K562 (cell line): ENCODE results near the gene RNF224. TPM values are rescaled to one million over a fixed set of nuclear protein-coding genes. Genes with fewer than 3 reads are reported as not detected.

Experiments
- ATAC-seq: fragments of 200-7000 bp; cut with Tn5 transposase; 3 replicates; pipeline ENCODE4 v1.9.1; 2020; ENCODE audit warnings: moderate library complexity
- BruUV-seq: library from RNA; stranded (reverse); fragments of 400-500 nt; replicated peaks from 2 replicates; lab custom pipeline; 2021; lab: Mats Ljungman, UMichigan
- CTCF ChIA-PET: fragments of 300-600 bp; formaldehyde crosslinking; extraction: SDS; loops from one replicate; lab custom pipeline; 2021; ENCODE audit warnings: low intra/inter-chr PET ratio; lab: Yijun Ruan, JAX
- POLR2A ChIA-PET: fragments of 300-600, 350-650 bp; sonication (Branson Sonifier 250); formaldehyde crosslinking; extraction: SDS; loops from one replicate; lab custom pipeline; 2021; ENCODE audit warnings: antibody characterized with exemption, inconsistent platforms; lab: Yijun Ruan, JAX
- DNase-seq, 4 experiments: peaks; one replicate each; pipeline versions ENCODE4 v3.0.0 to v3.0.0-alpha.2; 2011 to 2018; ENCODE audit warnings: low spot score in 3 of 4, mixed read lengths in 3 of 4; ENCODE audit errors: extremely low read depth in 1 of 4
- FAIRE-seq: peaks from 2 replicates; lab custom pipeline; 2011; peaks lifted over from hg19 to GRCh38; lab: Jason Lieb, UNC
- H2AFZ ChIP-seq: 2 replicates; pipeline ENCODE4 v1.6.0; 2011; ENCODE audit warnings: low read depth, low read length, control low read depth, inconsistent platforms
- H3K27ac ChIP-seq: fragments of 200-600 bp; 3 replicates; pipeline ENCODE4 v1.8.0; 2011; ENCODE audit warnings: low read depth, mild to moderate bottlenecking, control low read depth, inconsistent platforms, low read length, moderate library complexity, mixed read lengths; ENCODE audit errors: extremely low read depth
- H3K27me3 ChIP-seq, 2 experiments: fragments of 300-600 bp in 1 of 2; 2 replicates in 1 of 2; 3 replicates in 1 of 2; pipeline versions ENCODE4 v1.6.0 to v1.8.0; 2011; ENCODE audit warnings: inconsistent platforms in 2 of 2, low read length in 2 of 2, mild to moderate bottlenecking in 1 of 2, mixed read lengths in 1 of 2, moderate library complexity in 1 of 2; ENCODE audit not compliant: control insufficient read depth in 2 of 2, insufficient read depth in 2 of 2
- H3K36me3 ChIP-seq: fragments of 300-600 bp; 3 replicates; pipeline ENCODE4 v1.8.0; 2011; ENCODE audit warnings: mild to moderate bottlenecking, low read length, inconsistent platforms; ENCODE audit not compliant: control insufficient read depth, insufficient read depth
- H3K4me1 ChIP-seq, 2 experiments: fragments of 200-600 bp in 1 of 2; replicated peaks in 1 of 2; 2 replicates in 1 of 2; 3 replicates in 1 of 2; pipeline versions ENCODE4 v1.5.1 to v1.8.0; 2011; ENCODE audit warnings: inconsistent platforms in 2 of 2, low read length in 2 of 2, mild to moderate bottlenecking in 1 of 2, mixed read lengths in 1 of 2, moderate library complexity in 1 of 2; ENCODE audit not compliant: control insufficient read depth in 2 of 2, insufficient read depth in 2 of 2
- H3K4me2 ChIP-seq: 2 replicates; pipeline ENCODE4 v1.6.1; 2011; ENCODE audit warnings: low read length, control low read depth, inconsistent platforms, mixed read lengths; ENCODE audit not compliant: insufficient read depth
- H3K4me3 ChIP-seq: fragments of 200-600 bp; sonication (generic), shearing (Covaris generic); 2 replicates; pipeline ENCODE4 v1.5.1; 2016; ENCODE audit warnings: control low read depth, inconsistent platforms
- H3K79me2 ChIP-seq: fragments of 200-600 bp; 3 replicates; pipeline ENCODE4 v1.8.0; 2011; ENCODE audit warnings: low read length, inconsistent platforms; ENCODE audit not compliant: control insufficient read depth, insufficient read depth
- H3K9ac ChIP-seq, 2 experiments: 2 replicates each; pipeline versions ENCODE4 v1.6.0 to v1.6.1; 2011; ENCODE audit warnings: low read depth in 2 of 2, low read length in 2 of 2, control low read depth in 1 of 2, inconsistent platforms in 1 of 2, mild to moderate bottlenecking in 1 of 2, mixed read lengths in 1 of 2; ENCODE audit not compliant: insufficient read depth in 1 of 2
- H3K9me1 ChIP-seq: one replicate; pipeline ENCODE4 v1.6.0; 2011; ENCODE audit warnings: inconsistent platforms, mild to moderate bottlenecking, low read length, moderate library complexity; ENCODE audit not compliant: control insufficient read depth, insufficient read depth
- H3K9me3 ChIP-seq: replicated peaks from 2 replicates; pipeline ENCODE4 v1.5.1; 2011; ENCODE audit warnings: low read depth, low read length, inconsistent platforms; ENCODE audit not compliant: control insufficient read depth, insufficient read depth
- H4K20me1 ChIP-seq: replicated peaks from 2 replicates; pipeline ENCODE4 v1.6.1; 2011; ENCODE audit warnings: low read length, inconsistent platforms, mixed read lengths; ENCODE audit not compliant: control insufficient read depth, insufficient read depth
- MYBL2 ChIP-seq, 2 experiments: fragments of 450-650 bp in 1 of 2; sonication (generic) in 1 of 2; formaldehyde crosslinking in 1 of 2; IDR thresholded peaks; 2 replicates each; pipeline versions ENCODE4 v1.6.1 to v1.8.1; 2017 to 2022; ENCODE audit warnings: borderline replicate concordance in 1 of 2, inconsistent platforms in 1 of 2, low read depth in 1 of 2, mild to moderate bottlenecking in 1 of 2, missing genetic modification reagents in 1 of 2, moderate library complexity in 1 of 2
- MYNN ChIP-seq, 2 experiments: sonication (generic); formaldehyde crosslinking in 1 of 2; IDR thresholded peaks; 2 replicates each; pipeline versions ENCODE4 v1.5.0 to v1.6.1; 2016 to 2020; ENCODE audit warnings: antibody characterized with exemption in 1 of 2, missing genetic modification reagents in 1 of 2
- NCOA1 ChIP-seq: fragments of 450-650 bp; IDR thresholded peaks from 2 replicates; pipeline ENCODE4 v1.6.1; 2016; ENCODE audit warnings: low read depth
- RBFOX2 ChIP-seq: fragments of 200-400 bp; formaldehyde crosslinking; IDR thresholded peaks from 2 replicates; pipeline ENCODE4 v1.6.1; 2017; ENCODE audit warnings: low read depth, mild to moderate bottlenecking, low read length, moderate library complexity
- SMARCB1 ChIP-seq: IDR thresholded peaks from 2 replicates; pipeline ENCODE4 v1.6.1; 2011; ENCODE audit warnings: improper control_type of control experiment, low read depth; ENCODE audit not compliant: insufficient read length
- TRIM24 ChIP-seq, 2 experiments: fragments of 450-650 bp; IDR thresholded peaks; 2 replicates each; pipeline ENCODE4 v1.6.1; 2016
- ZNF140 ChIP-seq: fragments of 250-450 bp; sonication (Bioruptor Pico); IDR thresholded peaks from 2 replicates; pipeline ENCODE4 v1.8.0; 2021; ENCODE audit warnings: moderate library complexity, mild to moderate bottlenecking, inconsistent platforms
- WGBS: fragments of 100-300 bp; shearing (Covaris generic); methylation state at CpG from one replicate; pipeline ENCODE4 v1.1.6; 2016; ENCODE audit warnings: low coverage, mixed read lengths; ENCODE audit not compliant: insufficient coverage; ENCODE audit errors: missing lambda C conversion rate; 5-methylcytosine and 5-hydroxymethylcytosine counted together
- in situ Hi-C: fragments of 300-500 bp; cut with MboI; formaldehyde crosslinking; loops from 4 replicates; pipeline ENCODE4 v1.15.0; 2018; ENCODE audit warnings: inconsistent platforms, mixed read lengths
- intact Hi-C: fragments of 100-400 bp; cut with micrococcal nuclease; formaldehyde crosslinking; loops from 2 replicates; pipeline ENCODE4 v1.14.2; 2022
- polyA plus RNA-seq, 8 experiments: library from polyadenylated mRNA; depleted of rRNA in 4 of 8; stranded (reverse) in 5 of 8; unstranded in 3 of 8; fragments of >200 nt; fragmentation: Nextera tagmentation in 2 of 8; fragmentation: Illumina TruSeq in 1 of 8; extraction: Ambion mirVana in 2 of 8; extraction: Trizol in 1 of 8; gene quantifications; 2 replicates each; pipeline versions ENCODE4 v1.2.1 to v1.2.3, GENCODE V29; 2011 to 2014; ENCODE audit warnings: inconsistent platforms in 1 of 8, missing spikeins in 1 of 8
- total RNA-seq, 7 experiments: library from RNA; depleted of rRNA in 6 of 7; stranded (reverse); fragments of >200 nt in 6 of 7; fragmentation: Illumina TruSeq in 2 of 7; extraction: Trizol in 2 of 7; gene quantifications; 2 replicates each; pipeline versions ENCODE4 v1.2.1 to v1.2.3, GENCODE V29; 2011 to 2021; ENCODE audit warnings: low replicate concordance in 1 of 7
- TF ChIP-seq, protein P1 (sequence below): sonication (generic); formaldehyde crosslinking; IDR thresholded peaks from 2 replicates; pipeline ENCODE4 v1.8.0; 2022; ENCODE audit warnings: missing genetic modification reagents, mild to moderate bottlenecking, moderate library complexity, borderline replicate concordance

Gene RNF224
- total and polyA plus RNA-seq, 9 of the 15 experiments (the other 6 are each of a cell fraction or from before 2014, with no cell fraction given) = not detected

GRCh38 chr9:137185921-137186320 is 41.4 kb upstream of the RNF224 start:
- Histone ChIP-seq H3K9me1 (no peaks in the 10 kb centered on the region), H3K27ac (no peak overlapping the region), H3K9me3 (no peaks in the 10 kb centered on the region), H4K20me1 (peaks cover 8% of the 10 kb centered on the region), H3K4me2 (no peak overlapping the region), H3K36me3 (peaks cover 72% of the 10 kb centered on the region; the same call in 2 of the 3 replicates), H3K4me1 (peaks cover 20 to 83% of the 10 kb centered on the region in 2 experiments), H3K79me2 (peaks cover 43% of the 10 kb centered on the region), H3K9ac (peak overlapping the region in 1 of 2 experiments; percentile 96; a peak in 1 of 4 replicates), H3K27me3 (no peaks in the 10 kb centered on the region), H2AFZ (no peak overlapping the region), H3K4me3 (no peak overlapping the region)
- BruUV-seq = no TSS peak
- no peak for FAIRE-seq
- TF ChIP-seq MYNN (IDR thresholded peaks at IDR 0.05) (no peak), MYNN (CRISPR knock-in tag; IDR thresholded peaks at IDR 0.05) (no peak), MYBL2 (IDR thresholded peaks at IDR 0.05; ENCODE audit: low read depth) (no peak), MYBL2 (CRISPR knock-in tag; IDR thresholded peaks at IDR 0.05; ENCODE audit: borderline replicate concordance) (no peak), SMARCB1 (no peak), NCOA1 (no peak), TRIM24 (IDR thresholded peaks at IDR 0.05) (no peak), ZNF140 (CRISPR knock-in tag) (no peak), RBFOX2 (0 out of 2 replicates have a peak, but pooled peaks have one; percentile 15)
- TF ChIP-seq, protein P1, sequence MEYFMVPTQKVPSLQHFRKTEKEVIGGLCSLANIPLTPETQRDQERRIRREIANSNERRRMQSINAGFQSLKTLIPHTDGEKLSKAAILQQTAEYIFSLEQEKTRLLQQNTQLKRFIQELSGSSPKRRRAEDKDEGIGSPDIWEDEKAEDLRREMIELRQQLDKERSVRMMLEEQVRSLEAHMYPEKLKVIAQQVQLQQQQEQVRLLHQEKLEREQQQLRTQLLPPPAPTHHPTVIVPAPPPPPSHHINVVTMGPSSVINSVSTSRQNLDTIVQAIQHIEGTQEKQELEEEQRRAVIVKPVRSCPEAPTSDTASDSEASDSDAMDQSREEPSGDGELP = no peak
- no peak for DNase-seq
- intact Hi-C loops (no loop called here), in situ Hi-C loops (loop anchor here (5.0 kb wide), 1 partner anchor 41 kb away; the partner anchor contains the start of genes CYSRT1 and RNF224)
- no peak for ATAC-seq
- ChIA-PET POLR2A (no interaction called here), CTCF (no interaction called here)
- WGBS = 97% methylated on average over 13 of the region's 19 CpGs
